Skeletal muscle tissue (tissue), 5 donors: Measurements from ENCODE around the gene VPS13D. TPM values are rescaled to one million over a fixed set of nuclear protein-coding genes. Genes with fewer than 3 reads are reported as not detected.

Source experiments
- H3K27ac ChIP-seq: one replicate; pipeline ENCODE4 v1.7.0; 2013; ENCODE audit warnings: mild to moderate bottlenecking, low read depth, low read length, inconsistent platforms
- H3K27me3 ChIP-seq, 3 donors: one replicate each; pipeline ENCODE4 v1.7.0; 2013; ENCODE audit warnings: low read length in 3 of 3; ENCODE audit not compliant: control insufficient read depth in 3 of 3, insufficient read depth in 3 of 3
- H3K36me3 ChIP-seq, 3 donors: one replicate each; pipeline ENCODE4 v1.7.0; 2013; ENCODE audit warnings: low read length in 3 of 3; ENCODE audit not compliant: control insufficient read depth in 3 of 3, insufficient read depth in 3 of 3
- H3K4me1 ChIP-seq, 3 donors: one replicate each; pipeline ENCODE4 v1.7.0; 2013; ENCODE audit warnings: low read length in 3 of 3, mild to moderate bottlenecking in 3 of 3; ENCODE audit not compliant: control insufficient read depth in 3 of 3, insufficient read depth in 3 of 3
- H3K4me3 ChIP-seq, 3 donors: one replicate each; pipeline ENCODE4 v1.7.0; 2013; ENCODE audit warnings: low read length in 3 of 3
- H3K9ac ChIP-seq, 3 donors: one replicate each; pipeline ENCODE4 v1.7.0; 2013; ENCODE audit warnings: low read length in 3 of 3, mild to moderate bottlenecking in 3 of 3, moderate library complexity in 2 of 3, low read depth in 1 of 3
- H3K9me3 ChIP-seq, 3 donors: one replicate each; pipeline ENCODE4 v1.7.0; 2013; ENCODE audit warnings: low read length in 3 of 3; ENCODE audit not compliant: control insufficient read depth in 3 of 3
- small RNA-seq: library from RNA; depleted of rRNA; stranded (forward); fragments of <200 nt; gene quantifications from one replicate; pipeline ENCODE3, GENCODE V24; 2014
- total RNA-seq: library from RNA; depleted of rRNA; stranded (reverse); fragments of >200 nt; gene quantifications from one replicate; pipeline ENCODE4 v1.2.3, GENCODE V29; 2014
- donor health status: Osteomylitis.

The VPS13D gene
- total RNA-seq, 1 donor from 2014 or later: 40.2 TPM

DNA sequence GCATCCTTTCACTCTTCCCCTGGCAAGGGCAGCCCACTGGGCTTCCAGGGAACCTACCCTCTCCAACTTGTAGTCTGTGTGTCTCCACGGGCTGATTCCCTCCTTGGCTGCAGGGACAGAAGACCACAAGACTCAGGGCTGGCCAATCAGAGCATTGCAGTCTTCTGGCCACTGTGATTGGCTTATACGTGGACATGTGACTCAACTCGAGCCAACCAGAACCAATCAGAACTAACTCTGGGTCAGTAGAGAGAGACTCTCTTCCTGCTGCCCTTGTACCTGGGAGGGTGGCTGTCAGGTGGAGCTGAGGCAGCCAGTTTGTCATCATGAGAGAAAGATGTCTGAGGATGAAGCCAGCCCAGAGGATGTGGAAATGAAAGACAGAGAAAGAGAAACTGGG is 324.1 kb downstream of the VPS13D start:
- peaks cover 53 to 63% (median 61%) of the 10 kb centered on the region in 3 donors for H3K4me1 ChIP-seq
- peak overlapping the region; percentile 27 to 76 (median 51) for H3K9ac ChIP-seq
- H3K36me3 ChIP-seq: no peaks in the 10 kb centered on the region
- no peaks in the 10 kb centered on the region for H3K9me3 ChIP-seq
- H3K4me3 ChIP-seq: peak overlapping the region in 1 of 3 donors; percentile 18
- H3K27me3 ChIP-seq: no peaks in the 10 kb centered on the region
- peak overlapping the region; percentile 79 for H3K27ac ChIP-seq

DNA sequence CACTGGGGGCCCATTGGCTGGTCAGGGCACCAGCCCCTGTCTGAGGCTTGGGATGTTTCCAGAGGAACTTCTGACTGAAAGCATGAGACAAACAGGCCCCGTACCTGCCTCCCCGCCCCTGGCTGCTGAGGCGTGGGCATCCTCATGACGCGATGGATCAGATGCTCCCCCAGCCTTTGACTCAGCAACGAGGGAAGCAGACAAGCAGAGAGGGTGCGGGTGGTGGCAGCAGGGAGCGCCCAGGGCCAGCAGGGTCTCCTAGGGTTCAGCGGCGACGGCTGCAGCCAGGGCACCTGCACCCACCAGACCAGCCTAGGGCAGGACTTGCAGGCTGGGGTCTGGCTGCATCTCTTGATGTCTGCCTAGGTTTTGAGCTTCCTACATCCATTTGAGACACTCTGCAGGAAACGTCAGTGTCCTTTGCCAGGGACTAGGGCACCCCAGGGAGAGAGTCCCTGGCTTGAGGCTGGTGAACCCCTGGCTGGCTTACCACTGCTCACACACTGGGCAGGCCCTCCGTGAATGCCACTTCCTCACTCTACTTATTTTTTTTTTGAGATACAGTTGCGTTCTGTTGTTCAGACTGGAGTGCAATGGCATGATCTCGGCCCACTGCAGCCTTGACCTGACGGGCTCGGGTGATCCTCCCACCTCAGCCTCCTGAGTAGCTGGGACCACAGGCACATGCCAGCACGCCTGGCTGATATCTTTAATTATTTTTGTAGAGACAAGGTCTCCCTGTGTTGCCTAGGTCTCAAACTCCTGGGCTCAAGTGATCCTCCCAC is 324.9 kb downstream of the VPS13D start:
- Histone ChIP-seq H3K9ac (peak overlapping the region in 1 of 3 donors; percentile 3), H3K9me3 (no peaks in the 10 kb centered on the region), H3K4me3 (no peak overlapping the region), H3K27me3 (no peaks in the 10 kb centered on the region), H3K36me3 (no peaks in the 10 kb centered on the region), H3K4me1 (peaks cover 45 to 56% (median 56%) of the 10 kb centered on the region in 3 donors), H3K27ac (no peak overlapping the region)

DNA sequence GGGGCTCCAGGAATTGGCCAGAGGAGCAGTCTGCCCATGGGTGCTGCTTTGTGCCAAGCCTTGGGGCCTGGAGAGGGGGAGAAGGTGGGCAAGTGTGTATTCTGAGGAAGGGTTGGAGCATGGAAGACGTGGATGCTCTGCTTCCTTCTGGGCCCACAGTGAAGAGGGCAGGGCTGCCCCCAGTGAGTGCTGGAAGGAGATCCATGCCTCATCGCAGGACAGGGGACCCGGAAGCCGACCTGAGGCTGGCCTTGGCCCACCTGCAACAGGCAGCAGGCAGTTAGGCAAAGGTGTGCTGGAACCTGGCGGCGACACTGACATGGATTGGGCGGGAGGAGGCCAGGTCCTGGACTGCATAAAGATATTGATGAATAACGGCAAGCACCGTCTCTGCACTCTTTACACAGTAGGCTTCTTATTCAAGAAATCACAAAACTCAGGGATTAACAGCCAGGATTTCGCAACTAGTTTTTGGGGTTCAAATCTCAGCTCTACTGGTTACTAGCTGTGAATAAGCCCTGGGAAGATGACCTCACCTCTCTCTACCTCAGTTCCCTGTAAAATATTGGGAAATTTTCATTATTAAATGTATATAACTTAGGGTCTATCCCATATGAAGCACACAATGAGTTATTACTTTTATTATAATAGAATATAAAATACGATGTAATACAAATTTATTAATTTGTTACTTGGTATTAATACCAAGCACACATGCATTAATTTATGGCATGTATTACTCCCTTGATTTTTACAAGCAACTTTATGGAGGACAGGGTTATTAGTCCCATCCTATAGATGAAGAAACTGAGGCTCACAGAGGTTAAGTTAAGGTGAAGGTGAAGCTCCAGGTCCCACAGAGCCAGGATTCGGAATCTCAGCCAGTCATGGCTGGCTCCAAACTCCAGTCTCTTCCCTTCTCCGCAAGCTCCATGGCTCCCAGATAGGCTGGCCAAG is 325.9 kb downstream of the VPS13D start:
- peaks cover 42 to 52% (median 51%) of the 10 kb centered on the region in 3 donors for H3K4me1 ChIP-seq

DNA sequence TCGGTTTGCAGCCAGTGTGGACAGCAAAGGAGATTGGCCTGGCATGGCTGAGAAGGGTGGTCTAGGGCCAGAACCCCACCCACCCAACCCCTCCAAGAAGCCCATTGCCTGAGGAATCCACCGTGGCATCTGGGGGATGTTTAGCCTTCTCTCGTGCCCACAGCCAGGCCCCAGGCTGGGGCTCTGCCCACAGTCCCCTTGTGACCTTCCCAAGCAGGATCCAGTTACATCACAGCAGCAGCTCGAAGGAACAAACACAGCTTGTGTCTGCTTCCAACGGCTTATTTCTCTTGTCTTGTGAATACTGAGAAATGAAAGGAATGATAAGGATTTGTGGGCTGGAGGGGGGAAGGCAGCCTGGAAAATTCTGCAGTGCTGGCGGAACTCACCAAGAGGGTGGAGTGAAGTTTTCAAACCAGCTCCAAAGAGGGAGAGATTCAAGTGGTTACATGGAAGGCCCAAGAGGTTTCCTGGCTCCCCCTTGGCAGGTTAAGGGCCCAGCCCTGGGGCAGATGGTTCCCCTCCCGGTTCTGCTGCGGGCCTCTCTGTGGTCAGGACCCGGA is 326.6 kb downstream of the VPS13D start:
- peak overlapping the region; percentile 91 for H3K27ac ChIP-seq
- H3K9ac ChIP-seq: peak overlapping the region; percentile 34 to 84 (median 53)
- H3K4me3 ChIP-seq: no peak overlapping the region
- H3K9me3 ChIP-seq: no peaks in the 10 kb centered on the region
- no peaks in the 10 kb centered on the region for H3K27me3 ChIP-seq
- H3K4me1 ChIP-seq: peaks cover 42 to 52% (median 51%) of the 10 kb centered on the region in 3 donors
- no peaks in the 10 kb centered on the region for H3K36me3 ChIP-seq

More for the DNA sequence above, 325.9 kb downstream of the VPS13D start:
- no peak overlapping the region for H3K4me3 ChIP-seq
- no peaks in the 10 kb centered on the region for H3K27me3 ChIP-seq
- no peak overlapping the region for H3K9ac ChIP-seq
- H3K36me3 ChIP-seq: no peaks in the 10 kb centered on the region
- H3K9me3 ChIP-seq: no peaks in the 10 kb centered on the region
- H3K27ac ChIP-seq: no peak overlapping the region

DNA sequence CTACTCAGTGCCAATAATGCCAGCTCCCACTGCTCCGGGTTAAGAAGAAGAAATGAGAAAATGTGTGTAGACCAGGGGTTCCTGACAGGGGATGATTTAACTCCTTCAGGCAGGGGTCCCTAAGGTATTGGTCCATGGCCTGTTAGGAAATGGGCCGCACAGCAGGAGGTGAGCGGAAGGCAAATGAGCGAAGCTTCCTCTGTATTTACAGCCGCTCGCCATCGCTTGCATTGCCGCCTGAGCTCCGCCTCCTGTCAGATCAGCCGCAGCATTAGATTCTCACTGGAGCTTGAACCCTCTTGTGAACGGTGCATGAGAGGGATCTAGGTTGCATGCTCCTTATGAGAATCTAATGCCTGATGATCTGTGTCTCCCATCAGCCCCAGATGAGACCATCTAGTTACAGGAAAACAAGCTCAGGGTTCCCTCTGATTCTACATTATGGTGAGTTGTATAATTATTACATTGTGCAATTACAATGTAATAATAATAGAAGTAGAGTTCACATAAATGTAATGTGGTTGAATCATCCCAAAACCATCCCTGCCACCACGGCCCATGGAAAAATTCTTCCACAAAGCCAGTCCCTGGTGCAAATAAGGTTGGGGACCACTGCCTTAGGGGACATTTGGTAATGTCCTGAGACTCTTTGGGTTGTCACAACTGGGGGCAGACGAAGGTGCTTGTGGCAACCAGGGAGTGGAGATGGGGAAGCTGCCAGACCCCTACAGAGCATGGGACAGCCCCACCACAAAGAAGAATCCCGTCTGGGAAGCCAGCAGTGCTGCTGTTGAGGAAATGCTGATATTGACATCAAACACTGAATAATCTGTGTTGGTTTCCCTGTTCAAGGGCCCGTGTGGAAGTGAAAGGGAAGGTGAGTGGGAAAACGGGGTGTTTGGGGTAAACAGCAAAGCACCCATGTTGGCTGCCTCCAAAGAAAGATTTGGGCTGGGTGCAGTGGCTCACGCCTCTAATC is 327.4 kb downstream of the VPS13D start:
- Histone ChIP-seq H3K9ac (peak overlapping the region; percentile 34 to 84 (median 53)), H3K27me3 (no peaks in the 10 kb centered on the region), H3K27ac (peak overlapping the region; percentile 91), H3K36me3 (no peaks in the 10 kb centered on the region), H3K4me1 (peaks cover 35 to 46% (median 45%) of the 10 kb centered on the region in 3 donors), H3K4me3 (no peak overlapping the region), H3K9me3 (no peaks in the 10 kb centered on the region)

DNA sequence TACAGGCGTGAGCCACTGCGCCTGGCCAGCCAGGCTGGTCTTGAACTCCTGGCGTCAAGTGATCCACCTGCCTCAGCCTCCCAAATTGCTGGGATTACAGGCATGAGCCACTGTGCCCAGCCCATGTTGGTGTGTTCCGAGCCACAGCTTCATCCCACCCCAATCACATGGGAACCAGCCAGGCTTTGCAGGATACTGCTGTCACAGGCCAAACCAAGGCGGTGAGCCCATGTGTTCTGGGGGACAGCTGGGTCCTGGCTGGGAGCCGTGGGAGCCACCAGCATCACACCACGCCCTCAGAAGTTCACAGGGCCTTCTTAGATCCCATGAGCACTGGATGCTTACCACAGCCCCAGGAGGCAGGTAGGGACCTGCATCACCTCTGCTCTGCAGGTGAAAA is 331.3 kb downstream of the VPS13D start:
- H3K4me1 ChIP-seq: peaks cover 28 to 33% (median 29%) of the 10 kb centered on the region in 3 donors
- no peaks in the 10 kb centered on the region for H3K27me3 ChIP-seq
- no peak overlapping the region for H3K4me3 ChIP-seq
- H3K27ac ChIP-seq: no peak overlapping the region
- no peaks in the 10 kb centered on the region for H3K9me3 ChIP-seq
- H3K36me3 ChIP-seq: peaks cover 0 to under 1% (median 0%) of the 10 kb centered on the region in 3 donors
- H3K9ac ChIP-seq: no peak overlapping the region

Small RNA genes lying within 50 kb of the gene (small RNA-seq; reads per million reads assigned to genes)
- not detected for gene MIR4632
- gene RF00156: not detected
- not detected for gene SNORA59A

Other genes starting within 250 kb of the VPS13D start
- 37.6 TPM for gene MFN2, start 249.6 kb upstream of the VPS13D start, total RNA-seq
- 26.1 TPM for gene MIIP, start 210.5 kb upstream of the VPS13D start, total RNA-seq
- gene TNFRSF8, start 166.7 kb upstream of the VPS13D start, total RNA-seq: 0.52 TPM
- 9.9 TPM for gene TNFRSF1B, start 63.0 kb upstream of the VPS13D start, total RNA-seq